GM23338 (cell line): ENCODE results near the gene KRT84. TPM values are rescaled to one million over a fixed set of nuclear protein-coding genes. Genes with fewer than 3 reads are reported as not detected.

ENCODE experiments used
- ATAC-seq: fragments of 200-7000 bp; cut with Tn5 transposase; 3 replicates; pipeline ENCODE4 v1.9.1; 2020
- DNase-seq: peaks from one replicate; pipeline ENCODE4 v3.0.0-alpha.2; 2015; ENCODE audit warnings: low spot score
- H2AFZ ChIP-seq: fragments of 200-600 bp; sonication (generic); 2 replicates; pipeline ENCODE4 v1.8.0; 2016; ENCODE audit warnings: antibody characterized with exemption, mild to moderate bottlenecking, moderate library complexity
- H3F3A ChIP-seq: fragments of 200-600 bp; sonication (generic); replicated peaks from 2 replicates; pipeline ENCODE4 v1.8.0; 2017; ENCODE audit warnings: antibody characterized with exemption, mixed run types, low read depth
- H3K27ac ChIP-seq: fragments of 200-600 bp; sonication (generic); 2 replicates; pipeline ENCODE4 v1.6.1; 2016; ENCODE audit warnings: low read depth
- H3K27me3 ChIP-seq: fragments of 200-600 bp; sonication (generic); 2 replicates; pipeline ENCODE4 v1.8.0; 2016; ENCODE audit warnings: mild to moderate bottlenecking, mixed run types, moderate library complexity; ENCODE audit not compliant: insufficient read depth
- H3K36me3 ChIP-seq: fragments of 200-600 bp; sonication (generic); 2 replicates; pipeline ENCODE4 v1.8.0; 2016; ENCODE audit warnings: mild to moderate bottlenecking; ENCODE audit not compliant: insufficient read depth
- H3K4me1 ChIP-seq: fragments of 200-600 bp; sonication (generic); 2 replicates; pipeline ENCODE4 v1.8.0; 2016; ENCODE audit warnings: mild to moderate bottlenecking, moderate library complexity; ENCODE audit not compliant: insufficient read depth
- H3K4me2 ChIP-seq: fragments of 200-600 bp; sonication (generic); 2 replicates; pipeline ENCODE4 v1.7.1; 2017; ENCODE audit warnings: mixed run types
- H3K4me3 ChIP-seq: fragments of 200-600 bp; sonication (generic); 2 replicates; pipeline ENCODE4 v1.6.1; 2016; ENCODE audit warnings: mixed run types
- H3K79me2 ChIP-seq: fragments of 200-600 bp; sonication (generic); replicated peaks from 2 replicates; pipeline ENCODE4 v1.8.0; 2017; ENCODE audit warnings: mild to moderate bottlenecking; ENCODE audit not compliant: insufficient read depth
- H3K9me2 ChIP-seq: fragments of 200-600 bp; sonication (generic); 2 replicates; pipeline ENCODE4 v1.8.0; 2017; ENCODE audit not compliant: insufficient read depth
- H4K20me1 ChIP-seq: fragments of 200-600 bp; sonication (generic); replicated peaks from 2 replicates; pipeline ENCODE4 v1.8.0; 2017; ENCODE audit warnings: mild to moderate bottlenecking; ENCODE audit not compliant: insufficient read depth
- H3K27ac Mint-ChIP-seq: 2 replicates; pipeline ENCODE4 v1.8.0; 2020; ENCODE audit warnings: inconsistent platforms, mild to moderate bottlenecking, moderate library complexity, mixed read lengths
- H3K27me3 Mint-ChIP-seq: 3 replicates; pipeline ENCODE4 v1.8.0; 2022; ENCODE audit warnings: low read depth, mild to moderate bottlenecking, moderate library complexity, mixed read lengths, inconsistent platforms; ENCODE audit not compliant: insufficient read depth, poor library complexity
- H3K36me3 Mint-ChIP-seq: 3 replicates; pipeline ENCODE4 v1.8.0; 2021; ENCODE audit warnings: low read depth, mild to moderate bottlenecking, inconsistent platforms, moderate library complexity, mixed read lengths
- H3K4me1 Mint-ChIP-seq: 3 replicates; pipeline ENCODE4 v1.8.0; 2020; ENCODE audit warnings: mild to moderate bottlenecking, inconsistent platforms, mixed read lengths
- H3K4me3 Mint-ChIP-seq: 3 replicates; pipeline ENCODE4 v1.8.0; 2021; ENCODE audit warnings: moderate library complexity, mild to moderate bottlenecking, inconsistent platforms, mixed read lengths
- H3K9me3 Mint-ChIP-seq: 3 replicates; pipeline ENCODE4 v1.8.0; 2020; ENCODE audit warnings: moderate library complexity, mild to moderate bottlenecking, inconsistent platforms, mixed read lengths
- ETS1 ChIP-seq: IDR thresholded peaks from 2 replicates; pipeline ENCODE4 v1.6.1; 2016; ENCODE audit warnings: antibody characterized with exemption
- NANOG ChIP-seq: IDR thresholded peaks from 2 replicates; pipeline ENCODE4 v1.6.1; 2016; ENCODE audit warnings: antibody characterized with exemption, borderline replicate concordance
- STAT1 ChIP-seq: IDR thresholded peaks from one replicate; pipeline ENCODE4 v1.6.1; 2016; ENCODE audit warnings: antibody characterized with exemption; ENCODE audit not compliant: unreplicated experiment
- ZNF331 ChIP-seq: fragments of 250-450 bp; sonication (Bioruptor Pico); IDR thresholded peaks from 2 replicates; pipeline ENCODE4 v1.5.0; 2020; ENCODE audit warnings: low read depth, mild to moderate bottlenecking, moderate library complexity
- ZNF462 ChIP-seq: fragments of 250-450 bp; sonication (Bioruptor Pico); IDR thresholded peaks from 2 replicates; pipeline ENCODE4 v1.5.0; 2020; ENCODE audit warnings: mild to moderate bottlenecking, moderate library complexity
- polyA plus RNA-seq: library from polyadenylated mRNA; unstranded; fragments of >200 nt; fragmentation: Nextera tagmentation; extraction: Ambion mirVana; gene quantifications from 2 replicates; pipeline ENCODE4 v1.2.1, GENCODE V29; 2016
- total RNA-seq: library from RNA; depleted of rRNA; stranded (reverse); fragments of >200 nt; shearing (Covaris generic); gene quantifications from 2 replicates; pipeline ENCODE4 v1.2.3, GENCODE V29; 2014

The KRT84 gene
- total and polyA plus RNA-seq, 2 experiments from 2014 or later, result not detected

GRCh38 chr12:52360106-52360662, 25.3 kb downstream of the KRT84 start (continued):
- TF ChIP-seq ETS1, result no peak

GRCh38 chr12:52359621-52360061, 25.8 kb downstream of the KRT84 start:
- no peaks in the 10 kb centered on the region for H3F3A ChIP-seq
- H3K27ac Mint-ChIP-seq, result no peak overlapping the region
- no peak overlapping the region for H3K27ac ChIP-seq
- no peaks in the 10 kb centered on the region for H3K9me2 ChIP-seq
- H3K4me1 ChIP-seq, result no peaks in the 10 kb centered on the region
- no peak overlapping the region for H2AFZ ChIP-seq
- no peak overlapping the region for H3K4me3 Mint-ChIP-seq
- DNase-seq (no peak), ATAC-seq (no peak)
- H3K27me3 ChIP-seq, result no peaks in the 10 kb centered on the region
- H3K36me3 Mint-ChIP-seq, result no peaks in the 10 kb centered on the region
- no peaks in the 10 kb centered on the region for H3K79me2 ChIP-seq
- H3K4me1 Mint-ChIP-seq, result peaks cover 9% of the 10 kb centered on the region
- no peak overlapping the region for H3K4me3 ChIP-seq
- no peak overlapping the region for H3K4me2 ChIP-seq
- H4K20me1 ChIP-seq, result no peaks in the 10 kb centered on the region
- no peaks in the 10 kb centered on the region for H3K9me3 Mint-ChIP-seq
- no peaks in the 10 kb centered on the region for H3K36me3 ChIP-seq
- H3K27me3 Mint-ChIP-seq, result no peaks in the 10 kb centered on the region
- TF ChIP-seq ZNF462 (CRISPR knock-in tag), result no peak
- no peak for TF ChIP-seq ZNF331
- no peak for TF ChIP-seq NANOG
- no peak for TF ChIP-seq STAT1
